Panc1 (cell line): ENCODE data around the gene AGBL4. TPM values are rescaled to one million over a fixed set of nuclear protein-coding genes. Genes with fewer than 3 reads are reported as not detected.

Experiments used
- ATAC-seq: fragments of 200-7000 bp; cut with Tn5 transposase; 2 replicates; pipeline ENCODE4 v1.9.1; 2020; ENCODE audit warnings: mild to moderate bottlenecking, moderate library complexity
- BruUV-seq: library from RNA; stranded (reverse); fragments of 400-500 nt; replicated peaks from 2 replicates; lab custom pipeline; 2021; lab: Mats Ljungman, UMichigan
- CTCF ChIA-PET: fragments of 300-600 bp; sonication (Branson Sonifier 250); formaldehyde crosslinking; loops from one replicate; lab custom pipeline; 2022; ENCODE audit warnings: antibody characterized with exemption; lab: Charles Lee
- POLR2A ChIA-PET: fragments of 300-600 bp; sonication (Branson Sonifier 250); formaldehyde crosslinking; loops from one replicate; lab custom pipeline; 2022; ENCODE audit warnings: antibody characterized with exemption; lab: Charles Lee
- DNase-seq: peaks from one replicate; pipeline ENCODE4 v3.0.0-alpha.2; 2010; ENCODE audit warnings: low read depth, low spot score
- H3K27ac ChIP-seq: 2 replicates; pipeline ENCODE4 v1.5.1; 2011; ENCODE audit warnings: mild to moderate bottlenecking, low read length, inconsistent platforms
- H3K27me3 ChIP-seq: fragments of 200-500 bp; sonication (Bioruptor generic); 2 replicates; pipeline ENCODE4 v1.6.0; 2014; ENCODE audit warnings: low read length, inconsistent platforms; ENCODE audit not compliant: control insufficient read depth, insufficient read depth
- H3K36me3 ChIP-seq: fragments of 200-500 bp; sonication (Bioruptor generic); 2 replicates; pipeline ENCODE4 v1.5.1; 2014; ENCODE audit warnings: inconsistent platforms, mild to moderate bottlenecking, low read length, moderate library complexity; ENCODE audit not compliant: control insufficient read depth, insufficient read depth
- H3K4me1 ChIP-seq: 2 replicates; pipeline ENCODE4 v1.5.1; 2011; ENCODE audit warnings: inconsistent platforms, mild to moderate bottlenecking, low read length, moderate library complexity; ENCODE audit not compliant: control insufficient read depth, insufficient read depth
- H3K4me3 ChIP-seq, 2 experiments: 2 replicates each; pipeline ENCODE4 v1.5.1; 2011 to 2012; ENCODE audit warnings: low read depth in 2 of 2, low read length in 2 of 2, mild to moderate bottlenecking in 2 of 2, inconsistent platforms in 1 of 2, moderate library complexity in 1 of 2
- H3K9me3 ChIP-seq: fragments of 200-500 bp; sonication (Bioruptor generic); 2 replicates; pipeline ENCODE4 v1.5.1; 2014; ENCODE audit warnings: low read depth, mild to moderate bottlenecking, inconsistent platforms, low read length, moderate library complexity; ENCODE audit not compliant: control insufficient read depth, insufficient read depth
- POLR2AphosphoS5 ChIP-seq: IDR thresholded peaks from 2 replicates; pipeline ENCODE4 v1.6.1; 2012; ENCODE audit warnings: mild to moderate bottlenecking, low read depth, low read length, moderate library complexity
- SIN3A ChIP-seq: IDR thresholded peaks from 2 replicates; pipeline ENCODE4 v1.6.1; 2012; ENCODE audit warnings: low read depth, mild to moderate bottlenecking, low read length, moderate library complexity, borderline replicate concordance; ENCODE audit not compliant: insufficient read depth
- TCF7L2 ChIP-seq: IDR thresholded peaks from 2 replicates; pipeline ENCODE4 v1.6.1; 2011; ENCODE audit warnings: mild to moderate bottlenecking, low read depth, low read length, inconsistent platforms
- in situ Hi-C: cut with HindIII; loops from 2 replicates; pipeline ENCODE4 v1.10.0; 2016; ENCODE audit warnings: low sequenced_read_pairs, low pct_unique_long_range_greater_than_20kb
- intact Hi-C: fragments of 100-400 bp; cut with micrococcal nuclease; formaldehyde crosslinking; loops from one replicate; pipeline ENCODE4 v1.10.0; 2022; ENCODE audit not compliant: unreplicated experiment
- total RNA-seq: library from RNA; stranded (reverse); gene quantifications from one replicate; pipeline ENCODE4 v1.2.1, GENCODE V29; 2021; ENCODE audit not compliant: unreplicated experiment
- TF ChIP-seq, protein P1 (sequence below), 2 experiments: IDR thresholded peaks; 2 replicates each; pipeline ENCODE4 v1.6.1; 2011 to 2012; ENCODE audit warnings: low read depth in 2 of 2, control low read depth in 1 of 2, low read length in 1 of 2, mild to moderate bottlenecking in 1 of 2, moderate library complexity in 1 of 2; ENCODE audit not compliant: insufficient read depth in 1 of 2
- TF ChIP-seq, protein P2 (sequence below): fragments of 450-650 bp; IDR thresholded peaks from 2 replicates; pipeline ENCODE4 v1.5.1; 2017; ENCODE audit warnings: mild to moderate bottlenecking

The AGBL4 gene
- total RNA-seq, 1 experiment from 2014 or later, result not detected

DNA sequence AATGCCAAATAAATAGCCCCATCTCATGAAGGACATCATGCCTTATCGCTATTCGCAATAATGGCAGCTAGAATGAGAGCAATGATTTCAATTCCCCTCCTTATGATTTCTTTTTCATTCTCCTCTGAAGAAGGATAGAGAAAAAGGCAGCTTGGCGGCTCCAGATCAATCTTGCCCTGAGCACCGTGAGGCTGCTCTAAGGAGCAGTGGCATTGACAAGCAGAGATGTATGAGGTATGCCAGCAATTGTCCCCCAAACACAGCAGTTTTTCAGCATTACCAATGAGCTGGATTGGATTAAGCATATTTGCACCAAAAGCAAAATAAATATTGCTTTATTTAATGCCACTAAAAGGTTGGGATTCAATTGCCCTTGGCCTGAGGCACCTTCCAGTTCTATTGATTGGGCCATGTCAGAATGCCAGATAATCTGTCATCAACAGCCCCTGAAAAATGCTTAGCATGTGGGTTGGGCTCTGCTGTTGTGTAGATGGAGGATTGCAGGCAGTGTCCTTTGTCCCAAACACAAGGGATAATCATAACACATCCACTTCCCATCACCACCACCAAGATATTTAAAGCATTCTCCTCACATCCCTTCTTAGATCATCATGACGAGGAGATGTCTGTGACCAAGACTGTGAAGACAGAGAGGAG is 1382.8 kb downstream of the AGBL4 start:
- Histone ChIP-seq H3K4me1 (no peaks in the 10 kb centered on the region), H3K4me3 (no peak overlapping the region), H3K27ac (no peak overlapping the region), H3K36me3 (no peaks in the 10 kb centered on the region), H3K27me3 (peaks cover 3% of the 10 kb centered on the region; the same call in 1 of the 2 replicates), H3K9me3 (no peaks in the 10 kb centered on the region)
- in situ Hi-C loops, result no loop called here
- TF ChIP-seq POLR2AphosphoS5, result no peak
- intact Hi-C loops, result no loop called here
- no peak for DNase-seq
- no peak for ATAC-seq
- BruUV-seq, result no TSS peak
- POLR2A ChIA-PET, result no interaction called here
- CTCF ChIA-PET, result no interaction called here

DNA sequence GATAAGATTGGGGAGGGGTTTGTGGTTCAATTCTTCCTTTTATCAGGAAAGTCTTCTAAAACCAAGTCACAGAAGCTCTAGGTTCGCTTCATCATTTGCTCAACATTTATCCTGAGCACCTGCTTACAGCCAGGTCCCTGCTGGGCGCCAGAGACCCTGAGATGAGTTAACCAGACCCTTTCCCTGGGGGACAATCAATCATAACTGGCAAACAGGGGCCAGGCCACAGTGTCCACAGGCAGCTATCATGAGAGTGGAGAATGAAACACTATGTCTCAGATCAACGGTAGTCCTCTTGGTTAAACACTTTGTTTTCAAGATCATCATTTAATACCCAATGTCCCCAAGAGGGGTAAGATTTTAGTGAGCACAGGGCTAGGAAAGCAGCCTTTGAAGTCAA is 1393.9 kb downstream of the AGBL4 start:
- H3K27me3 ChIP-seq, result peaks cover 8% of the 10 kb centered on the region
- no peak overlapping the region for H3K27ac ChIP-seq
- TF ChIP-seq, protein P1, sequence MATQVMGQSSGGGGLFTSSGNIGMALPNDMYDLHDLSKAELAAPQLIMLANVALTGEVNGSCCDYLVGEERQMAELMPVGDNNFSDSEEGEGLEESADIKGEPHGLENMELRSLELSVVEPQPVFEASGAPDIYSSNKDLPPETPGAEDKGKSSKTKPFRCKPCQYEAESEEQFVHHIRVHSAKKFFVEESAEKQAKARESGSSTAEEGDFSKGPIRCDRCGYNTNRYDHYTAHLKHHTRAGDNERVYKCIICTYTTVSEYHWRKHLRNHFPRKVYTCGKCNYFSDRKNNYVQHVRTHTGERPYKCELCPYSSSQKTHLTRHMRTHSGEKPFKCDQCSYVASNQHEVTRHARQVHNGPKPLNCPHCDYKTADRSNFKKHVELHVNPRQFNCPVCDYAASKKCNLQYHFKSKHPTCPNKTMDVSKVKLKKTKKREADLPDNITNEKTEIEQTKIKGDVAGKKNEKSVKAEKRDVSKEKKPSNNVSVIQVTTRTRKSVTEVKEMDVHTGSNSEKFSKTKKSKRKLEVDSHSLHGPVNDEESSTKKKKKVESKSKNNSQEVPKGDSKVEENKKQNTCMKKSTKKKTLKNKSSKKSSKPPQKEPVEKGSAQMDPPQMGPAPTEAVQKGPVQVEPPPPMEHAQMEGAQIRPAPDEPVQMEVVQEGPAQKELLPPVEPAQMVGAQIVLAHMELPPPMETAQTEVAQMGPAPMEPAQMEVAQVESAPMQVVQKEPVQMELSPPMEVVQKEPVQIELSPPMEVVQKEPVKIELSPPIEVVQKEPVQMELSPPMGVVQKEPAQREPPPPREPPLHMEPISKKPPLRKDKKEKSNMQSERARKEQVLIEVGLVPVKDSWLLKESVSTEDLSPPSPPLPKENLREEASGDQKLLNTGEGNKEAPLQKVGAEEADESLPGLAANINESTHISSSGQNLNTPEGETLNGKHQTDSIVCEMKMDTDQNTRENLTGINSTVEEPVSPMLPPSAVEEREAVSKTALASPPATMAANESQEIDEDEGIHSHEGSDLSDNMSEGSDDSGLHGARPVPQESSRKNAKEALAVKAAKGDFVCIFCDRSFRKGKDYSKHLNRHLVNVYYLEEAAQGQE (IDR thresholded peaks at IDR 0.05; ENCODE audit: insufficient read depth in 1 of 2, low read depth in 2 of 2, low read length in 1 of 2), result no peak
- TF ChIP-seq, protein P2, sequence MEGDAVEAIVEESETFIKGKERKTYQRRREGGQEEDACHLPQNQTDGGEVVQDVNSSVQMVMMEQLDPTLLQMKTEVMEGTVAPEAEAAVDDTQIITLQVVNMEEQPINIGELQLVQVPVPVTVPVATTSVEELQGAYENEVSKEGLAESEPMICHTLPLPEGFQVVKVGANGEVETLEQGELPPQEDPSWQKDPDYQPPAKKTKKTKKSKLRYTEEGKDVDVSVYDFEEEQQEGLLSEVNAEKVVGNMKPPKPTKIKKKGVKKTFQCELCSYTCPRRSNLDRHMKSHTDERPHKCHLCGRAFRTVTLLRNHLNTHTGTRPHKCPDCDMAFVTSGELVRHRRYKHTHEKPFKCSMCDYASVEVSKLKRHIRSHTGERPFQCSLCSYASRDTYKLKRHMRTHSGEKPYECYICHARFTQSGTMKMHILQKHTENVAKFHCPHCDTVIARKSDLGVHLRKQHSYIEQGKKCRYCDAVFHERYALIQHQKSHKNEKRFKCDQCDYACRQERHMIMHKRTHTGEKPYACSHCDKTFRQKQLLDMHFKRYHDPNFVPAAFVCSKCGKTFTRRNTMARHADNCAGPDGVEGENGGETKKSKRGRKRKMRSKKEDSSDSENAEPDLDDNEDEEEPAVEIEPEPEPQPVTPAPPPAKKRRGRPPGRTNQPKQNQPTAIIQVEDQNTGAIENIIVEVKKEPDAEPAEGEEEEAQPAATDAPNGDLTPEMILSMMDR, result no peak
- no peak for TF ChIP-seq SIN3A
- TF ChIP-seq TCF7L2, result no peak
- no peak for TF ChIP-seq POLR2AphosphoS5
- no peaks in the 10 kb centered on the region for H3K9me3 ChIP-seq
- H3K4me3 ChIP-seq, result no peak overlapping the region
- ChIA-PET CTCF (no interaction called here), POLR2A (no interaction called here)
- in situ Hi-C loops, result no loop called here
- DNase-seq, result no peak
- intact Hi-C loops, result no loop called here
- no peaks in the 10 kb centered on the region for H3K4me1 ChIP-seq
- no TSS peak for BruUV-seq
- no peak for ATAC-seq
- H3K36me3 ChIP-seq, result no peaks in the 10 kb centered on the region

DNA sequence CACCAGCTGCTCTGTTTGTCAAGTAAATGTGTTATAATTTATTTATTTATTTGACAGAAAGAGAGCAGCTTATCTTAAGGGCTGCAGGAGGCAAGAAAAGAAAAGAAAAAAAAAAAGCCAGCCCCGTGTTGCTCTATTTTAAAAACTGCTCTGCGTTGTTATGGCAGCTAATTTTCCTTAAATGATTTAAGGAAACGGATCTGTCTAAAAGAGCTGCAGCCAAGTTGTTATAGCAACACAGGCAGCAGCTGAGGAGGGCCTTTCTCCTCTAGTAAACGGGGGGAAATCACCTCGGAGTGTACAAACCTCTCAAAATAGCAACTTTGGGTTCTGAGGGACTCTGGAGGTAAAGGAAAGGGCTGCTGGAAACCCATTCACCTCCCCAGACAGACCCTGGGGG is 1396.3 kb downstream of the AGBL4 start:
- Histone ChIP-seq H3K27me3 (peaks cover 8% of the 10 kb centered on the region), H3K4me1 (no peaks in the 10 kb centered on the region), H3K36me3 (no peaks in the 10 kb centered on the region), H3K9me3 (no peaks in the 10 kb centered on the region), H3K27ac (no peak overlapping the region), H3K4me3 (no peak overlapping the region)
- intact Hi-C loops (no loop called here), in situ Hi-C loops (no loop called here)
- TF ChIP-seq SIN3A, result no peak
- TF ChIP-seq, protein P2, result no peak
- no peak for TF ChIP-seq TCF7L2
- no TSS peak for BruUV-seq
- DNase-seq (no peak), ATAC-seq (no peak)
- CTCF ChIA-PET, result no interaction called here
- POLR2A ChIA-PET, result no interaction called here
